DOHH2 (cell line): ENCODE results near the gene KPNB1.

Experiments
- H3F3A ChIP-seq: fragments of 200-600 bp; sonication (generic), shearing (Covaris generic); 2 replicates; pipeline ENCODE4 v1.6.0; 2016; ENCODE audit warnings: antibody characterized with exemption, mild to moderate bottlenecking; ENCODE audit not compliant: control insufficient read depth, insufficient read depth
- H3K27ac ChIP-seq: fragments of 200-600 bp; sonication (generic); 2 replicates; pipeline ENCODE4 v1.5.1; 2014; ENCODE audit warnings: low read depth, mild to moderate bottlenecking, low read length, moderate library complexity
- H3K27me3 ChIP-seq: fragments of 200-600 bp; sonication (generic); 2 replicates; pipeline ENCODE4 v1.6.1; 2014; ENCODE audit warnings: mild to moderate bottlenecking, low read length, mixed read lengths; ENCODE audit not compliant: control insufficient read depth
- H3K36me3 ChIP-seq: fragments of 200-600 bp; sonication (generic); 2 replicates; pipeline ENCODE4 v1.6.1; 2014; ENCODE audit warnings: mild to moderate bottlenecking, low read length, moderate library complexity, mixed read lengths; ENCODE audit not compliant: control insufficient read depth
- H3K4me1 ChIP-seq: fragments of 200-600 bp; sonication (generic); 2 replicates; pipeline ENCODE4 v1.6.1; 2014; ENCODE audit warnings: mild to moderate bottlenecking, low read length, mixed read lengths; ENCODE audit not compliant: control insufficient read depth
- H3K4me2 ChIP-seq: fragments of 200-600 bp; sonication (generic); 2 replicates; pipeline ENCODE4 v1.6.0; 2014; ENCODE audit warnings: mild to moderate bottlenecking, low read length, moderate library complexity
- H3K4me3 ChIP-seq: fragments of 200-600 bp; sonication (generic); 2 replicates; pipeline ENCODE4 v1.5.1; 2014; ENCODE audit warnings: mild to moderate bottlenecking, low read length, mixed read lengths
- H3K79me2 ChIP-seq: fragments of 200-600 bp; sonication (generic); 2 replicates; pipeline ENCODE4 v1.6.1; 2014; ENCODE audit warnings: mild to moderate bottlenecking, low read length, mixed read lengths; ENCODE audit not compliant: control insufficient read depth
- H3K9me2 ChIP-seq: fragments of 200-600 bp; sonication (generic); replicated peaks from 2 replicates; pipeline ENCODE4 v1.6.1; 2014; ENCODE audit warnings: mild to moderate bottlenecking, low read length, mixed read lengths; ENCODE audit not compliant: control insufficient read depth
- H3K9me3 ChIP-seq: fragments of 200-600 bp; sonication (generic); 2 replicates; pipeline ENCODE4 v1.6.1; 2014; ENCODE audit warnings: antibody characterized with exemption, low read length, mixed read lengths; ENCODE audit not compliant: control insufficient read depth, insufficient read depth
- H4K20me1 ChIP-seq: fragments of 200-600 bp; sonication (generic); 2 replicates; pipeline ENCODE4 v1.6.0; 2014; ENCODE audit warnings: low read depth, mild to moderate bottlenecking, antibody characterized with exemption, low read length, moderate library complexity; ENCODE audit not compliant: control insufficient read depth, insufficient read depth
- EZH2phosphoT487 ChIP-seq: fragments of 200-600 bp; sonication (generic); IDR thresholded peaks from 2 replicates; pipeline ENCODE4 v1.6.1; 2017; ENCODE audit warnings: borderline replicate concordance, mild to moderate bottlenecking, antibody characterized with exemption, low read length, moderate library complexity, mixed read lengths
- TF ChIP-seq, protein P1 (sequence below): fragments of 200-600 bp; sonication (generic); IDR thresholded peaks from one replicate; pipeline ENCODE4 v1.5.1; 2014; ENCODE audit warnings: antibody characterized with exemption, mild to moderate bottlenecking, low read depth, low read length; ENCODE audit not compliant: poor library complexity, severe bottlenecking

Gene KPNB1

DNA sequence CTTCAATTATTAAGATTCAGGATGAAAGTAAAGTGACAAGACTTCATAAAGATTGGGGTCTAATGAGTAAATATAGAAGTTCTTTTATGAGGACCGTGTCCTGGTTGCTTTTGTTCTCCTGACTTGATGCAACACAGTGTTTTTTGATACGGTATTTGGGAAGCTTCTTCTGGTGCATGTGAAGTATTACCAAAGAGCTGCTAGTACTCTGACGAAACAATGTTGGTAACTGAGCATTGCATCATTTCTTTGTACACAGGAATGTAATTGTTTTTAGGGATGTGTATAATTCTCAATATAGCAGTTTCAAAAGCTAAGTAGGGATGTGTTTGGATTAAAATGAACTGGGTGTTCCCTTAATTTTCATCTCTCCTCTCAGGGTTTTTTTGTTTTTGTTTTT is 15.9 kb downstream of the KPNB1 start:
- peaks cover 42% of the 10 kb centered on the region for H3K4me1 ChIP-seq
- no peak for TF ChIP-seq EZH2phosphoT487
- TF ChIP-seq, protein P1, sequence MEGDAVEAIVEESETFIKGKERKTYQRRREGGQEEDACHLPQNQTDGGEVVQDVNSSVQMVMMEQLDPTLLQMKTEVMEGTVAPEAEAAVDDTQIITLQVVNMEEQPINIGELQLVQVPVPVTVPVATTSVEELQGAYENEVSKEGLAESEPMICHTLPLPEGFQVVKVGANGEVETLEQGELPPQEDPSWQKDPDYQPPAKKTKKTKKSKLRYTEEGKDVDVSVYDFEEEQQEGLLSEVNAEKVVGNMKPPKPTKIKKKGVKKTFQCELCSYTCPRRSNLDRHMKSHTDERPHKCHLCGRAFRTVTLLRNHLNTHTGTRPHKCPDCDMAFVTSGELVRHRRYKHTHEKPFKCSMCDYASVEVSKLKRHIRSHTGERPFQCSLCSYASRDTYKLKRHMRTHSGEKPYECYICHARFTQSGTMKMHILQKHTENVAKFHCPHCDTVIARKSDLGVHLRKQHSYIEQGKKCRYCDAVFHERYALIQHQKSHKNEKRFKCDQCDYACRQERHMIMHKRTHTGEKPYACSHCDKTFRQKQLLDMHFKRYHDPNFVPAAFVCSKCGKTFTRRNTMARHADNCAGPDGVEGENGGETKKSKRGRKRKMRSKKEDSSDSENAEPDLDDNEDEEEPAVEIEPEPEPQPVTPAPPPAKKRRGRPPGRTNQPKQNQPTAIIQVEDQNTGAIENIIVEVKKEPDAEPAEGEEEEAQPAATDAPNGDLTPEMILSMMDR, result no peak
- peaks cover 15% of the 10 kb centered on the region for H4K20me1 ChIP-seq
- H3K4me2 ChIP-seq, result no peak overlapping the region
- H3K4me3 ChIP-seq, result no peak overlapping the region
- H3K36me3 ChIP-seq, result peaks cover 95% of the 10 kb centered on the region
- H3K9me2 ChIP-seq, result no peaks in the 10 kb centered on the region
- H3K9me3 ChIP-seq, result no peaks in the 10 kb centered on the region
- H3K79me2 ChIP-seq, result peaks cover 72% of the 10 kb centered on the region
- H3F3A ChIP-seq, result peaks cover 35% of the 10 kb centered on the region
- H3K27ac ChIP-seq, result no peak overlapping the region
- H3K27me3 ChIP-seq, result no peaks in the 10 kb centered on the region

DNA sequence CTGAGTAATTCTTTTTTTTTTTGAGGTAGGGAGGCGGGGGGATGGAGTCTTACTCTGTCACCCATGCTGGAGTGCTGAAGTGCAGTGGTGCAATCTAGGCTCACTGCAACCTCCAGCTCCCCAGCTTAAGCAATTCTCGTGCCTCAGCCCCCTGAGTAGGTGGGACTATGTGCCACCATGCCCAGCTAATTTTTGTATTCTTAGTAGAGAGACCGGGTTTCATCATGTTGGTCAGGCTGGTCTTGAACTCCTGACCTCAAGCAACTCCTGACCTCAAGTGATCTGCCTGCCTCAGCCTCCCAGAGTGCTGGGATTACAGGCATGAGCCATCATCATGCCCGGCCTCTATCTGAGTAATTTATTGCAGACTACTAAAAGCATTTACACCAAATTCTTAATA is 19.4 kb downstream of the KPNB1 start:
- Histone ChIP-seq H3K4me2 (no peak overlapping the region), H3K9me3 (no peaks in the 10 kb centered on the region), H4K20me1 (peaks cover 15% of the 10 kb centered on the region), H3K4me1 (peaks cover 8% of the 10 kb centered on the region), H3F3A (peaks cover 16% of the 10 kb centered on the region), H3K79me2 (peaks cover 59% of the 10 kb centered on the region), H3K27ac (no peak overlapping the region), H3K4me3 (no peak overlapping the region), H3K27me3 (no peaks in the 10 kb centered on the region), H3K36me3 (peaks cover 94% of the 10 kb centered on the region), H3K9me2 (no peaks in the 10 kb centered on the region)
- TF ChIP-seq, protein P1, result no peak
- TF ChIP-seq EZH2phosphoT487, result no peak

DNA sequence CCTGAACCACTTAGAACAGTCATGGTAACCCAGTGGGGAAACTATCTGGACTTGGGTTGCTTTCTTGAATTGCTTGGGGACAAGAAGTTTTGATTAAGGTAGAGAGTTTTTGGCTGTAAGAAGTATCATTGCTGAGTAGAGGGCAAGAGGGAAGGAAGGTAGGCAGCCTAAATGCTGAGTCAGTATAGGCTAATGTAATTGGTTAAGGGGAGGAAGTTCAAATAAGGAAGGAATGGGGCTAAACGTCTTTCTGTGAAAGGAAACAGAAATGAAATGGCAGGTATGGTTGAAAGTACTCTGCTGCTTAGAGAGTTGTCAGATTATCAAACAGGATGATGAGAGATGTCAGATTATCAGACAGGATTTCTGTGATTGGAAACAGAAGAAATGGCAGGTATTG is 20.3 kb downstream of the KPNB1 start:
- H3K9me2 ChIP-seq, result no peaks in the 10 kb centered on the region
- no peaks in the 10 kb centered on the region for H3K9me3 ChIP-seq
- TF ChIP-seq, protein P1, result no peak
- TF ChIP-seq EZH2phosphoT487, result no peak
- H4K20me1 ChIP-seq, result peaks cover 8% of the 10 kb centered on the region; the same call in 1 of the 2 replicates
- peaks cover 54% of the 10 kb centered on the region for H3K79me2 ChIP-seq
- H3K4me1 ChIP-seq, result no peaks in the 10 kb centered on the region; the same call in 1 of the 2 replicates
- no peak overlapping the region for H3K27ac ChIP-seq
- peaks cover 94% of the 10 kb centered on the region for H3K36me3 ChIP-seq
- H3K4me3 ChIP-seq, result no peak overlapping the region
- H3K4me2 ChIP-seq, result no peak overlapping the region
- H3K27me3 ChIP-seq, result no peaks in the 10 kb centered on the region
- H3F3A ChIP-seq, result peaks cover 20% of the 10 kb centered on the region

GRCh38 chr17:47674499-47674898 is 24.8 kb downstream of the KPNB1 start:
- Histone ChIP-seq H3K9me2 (no peaks in the 10 kb centered on the region), H3K4me1 (no peaks in the 10 kb centered on the region), H3F3A (peaks cover 33% of the 10 kb centered on the region), H3K36me3 (peaks cover 97% of the 10 kb centered on the region), H3K79me2 (peaks cover 30% of the 10 kb centered on the region), H3K9me3 (no peaks in the 10 kb centered on the region), H4K20me1 (peaks cover 7% of the 10 kb centered on the region; the same call in 1 of the 2 replicates), H3K27me3 (no peaks in the 10 kb centered on the region), H3K4me3 (no peak overlapping the region), H3K27ac (no peak overlapping the region), H3K4me2 (no peak overlapping the region)
- TF ChIP-seq, protein P1, result no peak
- no peak for TF ChIP-seq EZH2phosphoT487
